ENCODE measurements around the gene OBSCN. TPM values are rescaled to one million over a fixed set of nuclear protein-coding genes. Genes with fewer than 3 reads are reported as not detected.

Gene OBSCN
- total RNA-seq, 1 experiment from 2014 or later = 10.5 TPM

GRCh38 chr1:228190778-228191177, 17.1 kb upstream of the OBSCN start:
- in situ Hi-C loops (cut with HindIII; ENCODE audit: low pct_unique_long_range_greater_than_20kb, low sequenced_read_pairs) = no loop called here
- TF ChIP-seq POLR2AphosphoS5 (IDR thresholded peaks at IDR 0.05; ENCODE audit: low read depth, low read length) = no peak
- TF ChIP-seq TCF7L2 (IDR thresholded peaks at IDR 0.05; ENCODE audit: low read depth, low read length) = no peak
- TF ChIP-seq REST (IDR thresholded peaks at IDR 0.05; ENCODE audit: insufficient read depth in 1 of 2, low read depth in 2 of 2, low read length in 1 of 2) = no peak
- TF ChIP-seq CTCF (IDR thresholded peaks at IDR 0.05) = no peak
- TF ChIP-seq SIN3A (IDR thresholded peaks at IDR 0.05; ENCODE audit: borderline replicate concordance, insufficient read depth, low read depth, low read length) = no peak
- ATAC-seq (no peak), DNase-seq (ENCODE audit: low read depth, low spot score) (no peak)
- ChIA-PET POLR2A (no interaction called here), CTCF (no interaction called here)
- Histone ChIP-seq H3K27me3 (ENCODE audit: control insufficient read depth, insufficient read depth, low read length) (no peaks in the 10 kb centered on the region), H3K9me3 (ENCODE audit: control insufficient read depth, insufficient read depth, low read depth, low read length) (no peaks in the 10 kb centered on the region), H3K36me3 (ENCODE audit: control insufficient read depth, insufficient read depth, low read length) (no peaks in the 10 kb centered on the region), H3K4me1 (ENCODE audit: control insufficient read depth, insufficient read depth, low read length) (no peaks in the 10 kb centered on the region), H3K27ac (ENCODE audit: low read length) (no peak overlapping the region), H3K4me3 (ENCODE audit: low read depth in 2 of 2, low read length in 2 of 2) (no peak overlapping the region)
- intact Hi-C loops (cut with micrococcal nuclease; ENCODE audit: unreplicated experiment) = loop anchor here (1.0 kb wide), 1 partner anchor 59 kb away; no protein-coding TSS in a partner anchor
- BruUV-seq (replicated peaks) = no TSS peak

- BruUV-seq (replicated peaks) = no TSS peak
- Histone ChIP-seq H3K4me3 (ENCODE audit: low read depth in 2 of 2, low read length in 2 of 2) (no peak overlapping the region), H3K36me3 (ENCODE audit: control insufficient read depth, insufficient read depth, low read length) (no peaks in the 10 kb centered on the region), H3K27me3 (ENCODE audit: control insufficient read depth, insufficient read depth, low read length) (no peaks in the 10 kb centered on the region), H3K9me3 (ENCODE audit: control insufficient read depth, insufficient read depth, low read depth, low read length) (peaks cover 9% of the 10 kb centered on the region; the same call in 1 of the 2 replicates), H3K4me1 (ENCODE audit: control insufficient read depth, insufficient read depth, low read length) (no peaks in the 10 kb centered on the region), H3K27ac (ENCODE audit: low read length) (no peak overlapping the region)
- in situ Hi-C loops (cut with HindIII; ENCODE audit: low pct_unique_long_range_greater_than_20kb, low sequenced_read_pairs) (no loop called here), intact Hi-C loops (cut with micrococcal nuclease; ENCODE audit: unreplicated experiment) (no loop called here)
- CTCF ChIA-PET = no interaction called here
- ATAC-seq (no peak), DNase-seq (ENCODE audit: low read depth, low spot score) (no peak)
- POLR2A ChIA-PET = no interaction called here
- TF ChIP-seq CTCF (IDR thresholded peaks at IDR 0.05) (no peak), SIN3A (IDR thresholded peaks at IDR 0.05; ENCODE audit: borderline replicate concordance, insufficient read depth, low read depth, low read length) (no peak), POLR2AphosphoS5 (IDR thresholded peaks at IDR 0.05; ENCODE audit: low read depth, low read length) (no peak), REST (IDR thresholded peaks at IDR 0.05; ENCODE audit: insufficient read depth in 1 of 2, low read depth in 2 of 2, low read length in 1 of 2) (no peak), TCF7L2 (IDR thresholded peaks at IDR 0.05; ENCODE audit: low read depth, low read length) (no peak)
Observed at GRCh38 chr1:228194436-228194835, 13.4 kb upstream of the OBSCN start.
